ENCODE measurements around the gene ZFP57. TPM values are rescaled to one million over a fixed set of nuclear protein-coding genes. Genes with fewer than 3 reads are reported as not detected.

Gene ZFP57
- total RNA-seq (not detected), polyA plus RNA-seq (under 1 TPM in 1 of 3 donors, not detected in 2; 0.08 TPM)
- long read RNA-seq, donor 1 = 0 reads
- long read RNA-seq, donor 2 = 0 reads
- long read RNA-seq, donor 3 = 0 reads
- long read RNA-seq, donor 4 = 0 reads
- long read RNA-seq, donor 5 = 0 reads
- long read RNA-seq, donor 6 = 0 reads
- long read RNA-seq, donor 7 = 0 reads
- long read RNA-seq, donor 8 = 0 reads
- long read RNA-seq, donor 9 = 0 reads
- long read RNA-seq, donor 10 = 0 reads

DNA sequence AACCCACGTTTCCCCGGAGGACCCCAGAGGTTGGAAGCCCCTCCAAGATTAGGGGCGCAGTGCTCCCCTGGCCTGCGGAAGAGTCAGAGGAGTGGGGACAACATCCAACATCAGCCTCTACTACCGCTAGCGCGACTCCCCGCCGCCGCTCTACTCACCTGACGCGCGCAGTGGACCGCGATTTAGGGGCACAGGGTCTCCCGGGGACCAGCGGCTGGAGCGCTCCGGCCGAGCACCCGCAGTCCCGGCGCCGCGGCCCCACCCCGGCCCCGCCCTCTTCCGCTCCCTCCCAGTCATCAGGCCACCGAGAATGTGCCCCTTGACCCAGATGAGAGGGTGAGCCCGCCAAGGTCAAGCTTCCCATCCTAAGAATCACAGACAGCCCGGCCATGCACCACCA, at the start of gene ZFP57:
ZFP57 (minus strand) TSS at position 249 of the 400 bp plus-strand sequence. CDS start 4,149 bp downstream, outside the sequence.
- peaks cover 0 to 19% (median 10%) of the 10 kb centered on the region in 3 donors for H3K27me3 ChIP-seq
- WGBS, 5 donors = 29 to 77% (median 68%) methylated on average over 29 to 31 of the region's 31 CpGs
- DNase-seq = no peak
- H3K27ac ChIP-seq = no peak within 1 kb of the TSS
- TF ChIP-seq, protein P1, sequence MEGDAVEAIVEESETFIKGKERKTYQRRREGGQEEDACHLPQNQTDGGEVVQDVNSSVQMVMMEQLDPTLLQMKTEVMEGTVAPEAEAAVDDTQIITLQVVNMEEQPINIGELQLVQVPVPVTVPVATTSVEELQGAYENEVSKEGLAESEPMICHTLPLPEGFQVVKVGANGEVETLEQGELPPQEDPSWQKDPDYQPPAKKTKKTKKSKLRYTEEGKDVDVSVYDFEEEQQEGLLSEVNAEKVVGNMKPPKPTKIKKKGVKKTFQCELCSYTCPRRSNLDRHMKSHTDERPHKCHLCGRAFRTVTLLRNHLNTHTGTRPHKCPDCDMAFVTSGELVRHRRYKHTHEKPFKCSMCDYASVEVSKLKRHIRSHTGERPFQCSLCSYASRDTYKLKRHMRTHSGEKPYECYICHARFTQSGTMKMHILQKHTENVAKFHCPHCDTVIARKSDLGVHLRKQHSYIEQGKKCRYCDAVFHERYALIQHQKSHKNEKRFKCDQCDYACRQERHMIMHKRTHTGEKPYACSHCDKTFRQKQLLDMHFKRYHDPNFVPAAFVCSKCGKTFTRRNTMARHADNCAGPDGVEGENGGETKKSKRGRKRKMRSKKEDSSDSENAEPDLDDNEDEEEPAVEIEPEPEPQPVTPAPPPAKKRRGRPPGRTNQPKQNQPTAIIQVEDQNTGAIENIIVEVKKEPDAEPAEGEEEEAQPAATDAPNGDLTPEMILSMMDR (IDR thresholded peaks at IDR 0.05) = no peak
- TF ChIP-seq POLR2AphosphoS5 (IDR thresholded peaks at IDR 0.05) (no peak), POLR2A (IDR thresholded peaks at IDR 0.05) (no peak), EP300 (IDR thresholded peaks at IDR 0.05) (no peak)
- intact Hi-C loops (cut with DNase I; ENCODE audit: low total_unique reads) = no loop called here
- H3K4me3 ChIP-seq = peak within 1 kb of the TSS in 2 of 4 donors; percentile 3 to 13
- no peaks in the 10 kb centered on the region for H3K9me3 ChIP-seq
- no peaks in the 10 kb centered on the region for H3K36me3 ChIP-seq
- peaks cover 0 to 6% (median 0%) of the 10 kb centered on the region in 4 donors for H3K4me1 ChIP-seq

DNA sequence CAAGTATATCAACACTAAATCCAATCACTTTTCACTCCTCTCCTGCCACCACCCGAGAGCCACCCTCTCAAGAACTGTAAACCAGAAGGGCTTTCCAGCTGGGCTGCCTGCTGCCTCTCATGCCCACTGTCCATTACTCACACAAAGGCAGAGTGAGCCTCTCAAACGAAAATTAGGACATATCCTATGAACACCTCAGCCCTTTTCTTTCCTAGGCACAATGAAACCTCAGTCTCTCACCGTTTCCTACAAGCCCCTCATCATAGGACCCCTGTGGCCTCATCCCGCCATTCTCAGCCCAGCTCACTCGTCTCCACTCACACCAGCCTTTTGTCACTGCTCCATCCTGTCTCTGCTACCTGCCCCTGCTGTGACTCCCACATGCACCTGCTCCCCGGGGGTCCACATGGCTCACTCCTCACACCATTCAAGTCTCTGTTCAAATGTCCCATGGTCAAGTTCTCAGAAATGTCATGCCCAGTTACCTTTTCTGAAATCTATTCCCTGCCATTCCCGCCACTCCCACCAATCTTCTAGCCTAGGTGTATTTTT, 49.7 kb upstream of the ZFP57 start:
- Histone ChIP-seq H3K27ac (no peak overlapping the region), H3K36me3 (peaks cover 0 to 29% (median 26%) of the 10 kb centered on the region in 4 donors), H3K27me3 (no peaks in the 10 kb centered on the region), H3K4me3 (no peak overlapping the region), H3K4me1 (peaks cover 0 to 7% (median 3%) of the 10 kb centered on the region in 4 donors), H3K9me3 (no peaks in the 10 kb centered on the region)
- WGBS, 5 donors = 44 to 53% (median 47%) methylated on average over 7 of the region's 7 CpGs
- TF ChIP-seq POLR2A (IDR thresholded peaks at IDR 0.05) (no peak), EP300 (IDR thresholded peaks at IDR 0.05) (no peak)
- DNase-seq = no peak
- intact Hi-C loops (cut with DNase I; ENCODE audit: low total_unique reads) = loop anchor here (10.0 kb wide), 1 partner anchor 104 kb away; no protein-coding TSS in a partner anchor

DNA sequence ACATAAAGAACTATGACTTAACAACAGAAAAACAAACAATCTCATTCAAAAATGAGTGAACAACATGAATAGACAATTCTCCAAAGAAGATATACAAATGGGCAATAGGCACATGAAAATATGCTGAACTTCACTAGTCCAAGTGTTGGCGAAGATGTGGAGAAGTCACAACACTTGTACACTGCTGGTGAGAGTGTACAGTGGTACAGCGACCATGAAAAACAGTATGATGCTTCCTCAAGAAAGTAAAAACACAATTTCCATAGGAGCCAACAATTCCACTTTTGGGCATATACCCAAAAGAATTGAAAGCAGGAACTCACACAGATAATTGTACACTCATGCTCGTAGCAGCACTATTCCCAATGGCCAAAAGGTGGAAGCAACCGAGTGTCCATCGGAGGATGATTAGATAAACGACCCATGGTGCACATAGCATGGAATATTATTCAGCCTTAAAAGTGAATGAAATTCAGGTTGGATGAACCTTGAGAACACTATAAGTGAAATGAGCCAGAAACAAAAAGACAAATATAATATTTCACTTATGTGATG, 48.9 kb upstream of the ZFP57 start:
- intact Hi-C loops (cut with DNase I; ENCODE audit: low total_unique reads) = loop anchor here (10.0 kb wide), 1 partner anchor 105 kb away; no protein-coding TSS in a partner anchor
- H3K4me3 ChIP-seq = no peak overlapping the region
- H3K4me1 ChIP-seq = peaks cover 0 to 15% (median 11%) of the 10 kb centered on the region in 4 donors
- DNase-seq = no peak
- H3K27me3 ChIP-seq = no peaks in the 10 kb centered on the region
- no peak overlapping the region for H3K27ac ChIP-seq
- no peaks in the 10 kb centered on the region for H3K9me3 ChIP-seq
- TF ChIP-seq POLR2AphosphoS5 (IDR thresholded peaks at IDR 0.05) (no peak), POLR2A (IDR thresholded peaks at IDR 0.05) (no peak), EP300 (IDR thresholded peaks at IDR 0.05) (no peak)
- TF ChIP-seq, protein P1 (IDR thresholded peaks at IDR 0.05) = no peak
- WGBS, 5 donors = 67 to 81% (median 78%) methylated on average over 6 of the region's 6 CpGs
- H3K36me3 ChIP-seq = peaks cover 4 to 37% (median 32%) of the 10 kb centered on the region in 4 donors

DNA sequence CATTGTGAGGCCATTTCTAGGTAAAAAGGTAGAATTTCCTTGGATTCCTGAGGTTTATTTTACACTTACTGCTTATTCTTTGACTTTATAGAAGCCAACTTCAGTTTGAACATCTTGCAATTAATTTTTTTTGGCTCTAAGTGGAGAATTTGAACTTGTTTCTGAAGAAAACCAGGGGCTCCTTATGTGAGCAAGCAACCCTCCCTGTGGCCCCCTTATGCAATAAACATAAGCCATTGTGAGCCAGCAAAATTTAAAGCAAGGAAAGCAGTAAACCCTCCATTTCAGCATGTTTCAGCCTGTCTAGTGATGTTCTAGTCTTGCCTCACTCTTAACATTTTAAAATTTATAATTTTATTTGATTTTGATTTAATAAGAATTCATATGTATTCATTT, 47.9 kb upstream of the ZFP57 start:
- H3K4me1 ChIP-seq = peaks cover 0 to 25% (median 21%) of the 10 kb centered on the region in 4 donors
- intact Hi-C loops (cut with DNase I; ENCODE audit: low total_unique reads) = no loop called here
- DNase-seq = no peak
- TF ChIP-seq POLR2A (IDR thresholded peaks at IDR 0.05) (no peak), EP300 (IDR thresholded peaks at IDR 0.05) (no peak), POLR2AphosphoS5 (IDR thresholded peaks at IDR 0.05) (no peak)
- TF ChIP-seq, protein P1 (IDR thresholded peaks at IDR 0.05) = no peak
- H3K4me3 ChIP-seq = no peak overlapping the region
- no peaks in the 10 kb centered on the region for H3K27me3 ChIP-seq
- H3K36me3 ChIP-seq = peaks cover 4 to 44% (median 36%) of the 10 kb centered on the region in 4 donors
- H3K9me3 ChIP-seq = no peaks in the 10 kb centered on the region
- H3K27ac ChIP-seq = no peak overlapping the region
